Measurements from ENCODE around the gene CLCN4. TPM values are rescaled to one million over a fixed set of nuclear protein-coding genes. Genes with fewer than 3 reads are reported as not detected.

The CLCN4 gene
- total RNA-seq, result 36.5 TPM

- peak; percentile 72 for DNase-seq
These were observed at the start of gene CLCN4 for GRCh38 chrX:10156199-10157031. Gene CLCN4 (plus strand): TSS chrX:10156975. CDS start chrX:10185033, 28,058 bp downstream.

GRCh38 chrX:10107483-10107882 is 49.3 kb upstream of the CLCN4 start:
- no peak for DNase-seq

DNA sequence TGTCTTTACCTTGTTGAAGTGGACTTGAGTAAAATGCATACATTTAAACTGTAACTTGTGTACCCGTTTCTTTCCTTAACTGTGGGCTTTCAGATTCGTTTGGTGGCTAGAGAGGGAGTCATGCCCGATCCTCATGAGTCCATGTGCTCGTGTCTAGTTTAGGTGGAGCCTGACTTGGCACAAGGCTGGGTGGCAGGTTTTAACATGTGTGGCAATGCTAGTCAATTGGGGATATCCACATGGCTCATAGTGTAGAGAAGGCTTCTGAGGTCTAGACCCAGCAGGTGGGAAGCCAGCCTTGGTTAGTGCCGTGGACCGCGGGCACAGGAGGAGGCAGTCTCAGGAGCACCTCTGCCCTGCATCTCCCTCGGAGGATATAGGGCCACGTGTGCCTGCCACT is 48.5 kb upstream of the CLCN4 start:
- DNase-seq, result no peak

GRCh38 chrX:10109695-10110094 is 47.1 kb upstream of the CLCN4 start:
- peak; percentile 70 for DNase-seq

GRCh38 chrX:10110316-10110935 is 46.3 kb upstream of the CLCN4 start:
- no peak for DNase-seq

GRCh38 chrX:10110984-10111363 is 45.8 kb upstream of the CLCN4 start:
- no peak for DNase-seq

DNA sequence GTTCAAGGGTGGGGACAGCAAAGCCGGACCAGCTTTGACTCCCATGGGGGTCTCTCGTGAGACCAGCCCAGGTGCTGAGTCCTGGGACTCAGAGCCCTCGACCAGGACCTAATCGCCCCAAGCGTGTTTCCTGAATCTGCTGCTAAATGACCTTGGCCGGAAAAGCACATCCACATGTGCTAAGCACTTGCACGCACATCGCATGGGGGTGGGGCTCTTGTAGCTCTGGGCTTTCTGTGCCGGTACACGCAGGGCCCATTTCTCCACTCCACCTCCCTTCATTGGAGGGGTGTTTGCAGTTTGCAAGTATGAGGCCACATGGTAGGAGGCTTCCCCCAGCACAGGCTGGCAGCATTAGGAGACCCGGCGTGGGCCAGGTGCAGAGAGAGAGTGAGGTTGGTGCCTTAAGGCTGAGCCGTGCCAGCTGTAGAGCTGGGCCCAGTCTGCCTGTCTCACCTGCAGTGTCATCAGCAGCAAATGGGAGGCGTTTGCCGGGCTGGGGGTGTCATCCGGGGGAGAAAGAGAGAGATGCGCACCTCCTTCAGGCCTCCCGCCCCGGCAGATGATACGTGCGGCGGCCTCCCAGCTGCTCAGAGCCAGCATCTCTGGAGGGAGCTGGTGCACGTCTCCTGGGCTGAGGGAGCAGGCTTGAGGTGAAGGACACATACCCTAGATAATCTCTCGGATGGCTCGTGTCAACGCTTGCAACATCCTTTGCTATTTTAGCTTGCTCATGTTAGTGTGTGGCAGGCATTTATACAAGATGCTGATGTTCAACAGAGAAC is 45.2 kb upstream of the CLCN4 start:
- DNase-seq, result no peak

- DNase-seq, result peak; percentile 56
These were observed 44.3 kb upstream of the CLCN4 start for GRCh38 chrX:10112510-10112909.

- DNase-seq, result no peak
These were observed 41.7 kb upstream of the CLCN4 start for GRCh38 chrX:10115082-10115481.

- DNase-seq, result no peak
These were observed 39.5 kb upstream of the CLCN4 start for GRCh38 chrX:10117301-10117700.

- DNase-seq, result no peak
These were observed 38.9 kb upstream of the CLCN4 start for GRCh38 chrX:10117864-10118377.

- DNase-seq, result no peak
These were observed 38.2 kb upstream of the CLCN4 start for GRCh38 chrX:10118530-10118929.

DNA sequence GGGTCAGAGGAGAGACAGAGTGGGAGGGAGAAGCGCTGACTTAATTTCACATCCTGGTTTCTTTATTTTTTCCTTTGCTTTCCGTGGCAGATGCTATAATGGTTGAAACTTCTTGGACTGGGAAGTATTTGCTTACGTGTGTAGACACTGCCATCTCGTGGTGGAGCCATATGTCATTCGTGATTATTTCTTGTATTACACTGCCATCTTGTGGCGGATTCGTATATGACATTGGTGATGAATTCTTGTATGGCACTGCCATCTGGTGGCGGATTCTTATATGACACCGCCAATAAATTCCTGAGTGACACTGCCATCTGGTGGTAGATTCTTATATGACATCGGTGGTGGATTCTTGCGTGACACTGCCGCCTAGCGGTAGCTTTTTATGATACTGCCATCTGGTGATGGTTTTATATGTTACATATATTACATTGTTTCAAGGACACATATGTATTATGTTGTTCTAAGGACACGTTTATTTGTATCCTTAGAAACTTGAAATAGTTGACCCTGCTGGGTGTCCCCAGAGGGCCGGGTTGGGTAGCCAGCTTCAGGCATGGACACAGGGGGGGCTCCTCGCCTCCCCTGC is 37.3 kb upstream of the CLCN4 start:
- DNase-seq, result peak; percentile 82

DNA sequence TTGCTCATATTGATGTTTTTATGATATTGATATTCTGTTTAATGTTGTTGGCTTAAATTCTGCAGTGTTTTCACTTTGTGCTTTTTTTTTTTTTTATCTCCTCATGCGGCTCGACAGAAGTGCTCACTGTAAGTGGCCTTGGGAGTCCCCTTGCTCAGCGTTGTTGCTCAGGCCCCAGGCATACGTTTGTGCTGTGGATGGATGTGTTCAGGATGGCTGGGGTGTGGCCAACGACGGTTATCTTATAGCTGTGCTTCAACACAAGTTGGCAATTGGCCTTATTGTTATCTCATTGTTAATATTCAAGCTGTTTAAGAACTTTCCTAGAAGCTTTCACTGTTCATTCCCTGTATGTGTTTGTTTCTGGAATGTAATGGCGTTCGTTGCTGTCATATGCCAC is 36.4 kb upstream of the CLCN4 start:
- DNase-seq, result no peak

DNA sequence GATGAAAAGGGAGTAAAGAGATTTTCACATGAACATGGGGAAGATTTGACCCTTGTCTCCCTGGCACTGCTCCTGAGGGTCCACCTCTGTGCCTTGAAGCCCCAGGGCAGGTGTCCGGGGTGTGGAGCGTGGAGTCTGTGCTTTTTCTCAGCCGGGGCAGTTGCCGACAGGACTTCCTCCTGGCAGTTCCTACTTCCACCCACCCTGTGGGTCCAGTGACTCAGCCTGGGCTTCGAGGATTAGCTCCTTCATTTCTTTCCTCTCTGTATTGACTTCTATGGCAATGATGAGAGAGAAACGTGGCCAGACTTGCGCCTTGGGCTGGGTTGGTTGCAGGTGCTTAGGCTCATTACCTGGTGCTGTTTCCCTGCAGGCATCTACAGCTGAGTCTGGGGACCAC is 35.9 kb upstream of the CLCN4 start:
- no peak for DNase-seq

DNA sequence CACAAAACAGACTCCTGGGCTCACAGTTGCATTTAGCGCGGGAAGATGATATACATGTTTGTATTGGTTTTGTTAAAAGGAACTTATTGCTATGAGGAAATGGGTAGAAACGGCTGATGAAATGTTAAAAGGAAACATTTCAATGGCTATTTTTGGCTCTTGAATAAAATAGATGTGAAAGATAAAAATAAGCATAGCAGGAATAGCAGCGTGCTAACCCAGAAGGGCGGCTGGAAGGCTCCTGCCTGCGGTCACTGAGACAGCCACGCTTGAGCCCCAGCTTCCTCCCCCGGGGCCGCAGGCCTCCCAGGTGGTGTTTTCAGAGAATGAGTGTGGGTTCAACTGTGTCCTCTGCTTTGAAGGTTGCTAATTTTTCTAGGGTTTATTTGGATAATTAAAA is 35.0 kb upstream of the CLCN4 start:
- no peak for DNase-seq

- DNase-seq, result no peak
These were observed 32.1 kb upstream of the CLCN4 start for GRCh38 chrX:10124506-10125247.

DNA sequence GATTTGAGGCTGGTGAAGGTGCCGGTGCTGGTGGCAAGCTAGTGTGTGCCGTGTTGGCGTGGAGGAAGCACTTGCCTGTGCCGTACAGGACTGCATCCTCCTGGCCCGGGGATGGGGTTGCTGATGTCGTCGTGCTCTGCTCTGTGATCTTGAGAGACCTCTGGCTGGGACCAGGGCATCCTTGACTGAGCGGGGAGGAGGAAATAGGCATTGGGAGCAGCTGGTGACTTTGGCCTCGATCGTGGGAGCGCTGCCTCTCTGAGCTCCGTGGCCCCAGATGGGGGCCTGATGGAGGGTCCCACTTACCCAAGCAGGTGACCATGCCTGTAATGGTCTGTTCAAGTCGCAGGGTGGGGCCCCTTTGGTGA is 31.5 kb upstream of the CLCN4 start:
- no peak for DNase-seq

- no peak for DNase-seq
These were observed 30.7 kb upstream of the CLCN4 start for GRCh38 chrX:10126044-10126443.

- no peak for DNase-seq
These were observed 29.9 kb upstream of the CLCN4 start for GRCh38 chrX:10126834-10127233.

DNA sequence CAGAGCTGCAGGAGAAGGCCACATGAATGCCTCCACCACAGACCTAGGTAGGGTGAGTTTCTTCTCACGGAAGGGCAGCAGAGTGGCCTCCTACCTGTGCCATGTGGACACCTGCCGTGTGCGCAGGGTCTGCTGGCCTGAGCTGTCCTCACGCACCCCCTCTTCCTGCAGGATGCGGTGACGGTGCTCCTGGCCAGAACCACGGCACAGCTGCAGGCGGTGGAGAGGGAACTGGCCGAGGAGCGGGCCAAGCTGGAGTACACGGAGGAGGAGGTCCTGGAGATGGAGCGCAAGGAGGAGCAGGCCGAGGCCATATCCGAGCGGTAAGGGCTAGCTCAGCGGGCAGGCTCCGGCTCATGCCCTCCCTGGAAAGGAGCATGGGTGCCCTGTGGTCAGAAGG is 28.4 kb upstream of the CLCN4 start:
- DNase-seq, result no peak

GRCh38 chrX:10129229-10129628 is 27.5 kb upstream of the CLCN4 start:
- no peak for DNase-seq
